Stimulated activated CD4-positive, alpha-beta T cell treated with anti-CD3 and anti-CD28 coated beads, TNF-alpha, amount 100 ng/mL, for 24 hours (primary cell): ENCODE results near the gene MARK4.
A peak's percentile ranks its signal among the peaks of the same experiment; 100 is the strongest.

Experiments used
- DNase-seq, 3 experiments: peaks; one replicate each; pipeline ENCODE4 v3.0.0-alpha.2; 2020; ENCODE audit warnings: low read depth in 3 of 3

The MARK4 gene

DNA sequence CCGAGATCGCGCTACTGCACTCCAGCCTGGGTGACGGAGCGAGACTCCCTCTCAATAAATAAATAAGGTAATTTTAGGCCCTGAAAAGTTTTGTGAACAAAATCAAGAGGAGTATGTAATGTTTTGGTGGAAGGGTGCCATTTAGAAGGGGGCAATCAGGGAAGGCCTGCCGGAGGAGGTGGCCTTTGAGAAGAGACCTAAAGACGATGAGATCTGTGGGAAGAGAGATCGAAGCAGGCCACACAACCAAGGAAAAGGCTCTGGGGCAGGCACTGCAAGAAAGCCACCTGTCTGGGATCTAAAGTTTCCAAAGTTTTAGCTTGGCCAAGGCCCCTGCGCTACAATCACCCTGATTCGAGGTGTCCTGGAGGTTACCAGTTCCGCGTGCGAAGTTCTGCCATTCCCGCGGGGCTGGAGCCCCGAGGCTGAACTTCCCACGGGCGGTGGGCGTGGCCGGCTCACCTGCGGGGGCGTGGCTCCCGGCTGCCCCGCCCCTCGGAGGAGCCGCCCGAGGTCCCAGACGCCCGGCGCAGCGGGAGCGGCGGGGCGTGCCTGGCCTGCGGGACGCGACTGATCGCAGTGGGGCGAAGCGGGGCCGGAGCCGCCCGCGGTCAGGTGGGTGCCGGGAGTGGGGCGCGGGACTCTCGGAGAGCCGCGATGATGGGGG is 89.3 kb downstream of the MARK4 start, which contains the start of gene KLC3:
TSS of gene KLC3 (plus strand) at position 519 of the 667 bp plus-strand sequence. CDS start 4,792 bp downstream, outside the sequence.
- DNase-seq, result peak in 1 of 3 experiments; percentile 27

DNA sequence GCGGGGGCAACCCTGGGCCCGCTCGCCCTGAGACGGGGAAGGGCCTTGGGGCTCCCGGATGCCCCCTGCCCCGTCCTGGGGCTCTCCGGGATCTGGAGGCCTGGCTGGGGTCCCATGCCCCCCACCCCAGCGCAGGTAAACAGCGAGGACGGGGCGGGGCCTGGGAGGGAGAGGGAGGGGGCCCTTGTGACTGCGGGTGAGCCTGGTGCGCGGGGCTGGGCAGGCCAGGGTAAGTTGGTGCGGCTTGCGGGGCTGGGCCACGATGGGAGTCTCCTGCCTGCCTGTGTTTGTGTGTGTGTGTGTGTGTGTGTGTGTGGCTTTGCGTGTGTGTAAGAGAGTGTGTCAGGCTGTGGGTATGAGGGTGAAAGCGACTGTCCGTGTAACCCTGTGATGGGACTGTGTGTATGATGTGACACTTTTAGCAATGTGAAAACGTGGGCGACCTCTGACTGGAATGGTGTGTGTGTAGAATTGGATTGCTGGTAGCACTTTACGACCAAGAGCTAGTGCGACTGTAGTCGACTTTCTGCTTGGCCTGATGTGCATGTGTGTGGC is 89.9 kb downstream of the MARK4 start:
- DNase-seq, result no peak

DNA sequence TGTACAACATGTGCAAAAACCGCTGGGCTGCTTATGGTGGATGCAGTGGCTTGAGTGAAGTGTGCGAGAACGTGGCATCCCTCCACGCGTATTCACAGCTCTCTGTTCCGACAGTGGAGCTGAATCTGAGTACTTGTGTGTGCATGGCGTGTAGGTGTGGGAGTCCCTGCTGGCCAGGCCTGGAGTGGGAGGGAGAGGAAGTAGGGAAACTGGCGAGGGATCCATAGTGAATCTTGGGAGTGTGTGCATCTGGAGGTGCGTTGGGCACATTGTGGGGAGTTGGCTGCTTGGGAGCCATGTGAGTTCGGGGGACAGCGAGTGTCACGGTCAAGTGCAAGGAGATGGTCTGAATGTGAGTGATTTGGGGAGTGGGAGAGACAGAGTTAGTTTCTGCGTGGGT is 91.8 kb downstream of the MARK4 start:
- no peak for DNase-seq

DNA sequence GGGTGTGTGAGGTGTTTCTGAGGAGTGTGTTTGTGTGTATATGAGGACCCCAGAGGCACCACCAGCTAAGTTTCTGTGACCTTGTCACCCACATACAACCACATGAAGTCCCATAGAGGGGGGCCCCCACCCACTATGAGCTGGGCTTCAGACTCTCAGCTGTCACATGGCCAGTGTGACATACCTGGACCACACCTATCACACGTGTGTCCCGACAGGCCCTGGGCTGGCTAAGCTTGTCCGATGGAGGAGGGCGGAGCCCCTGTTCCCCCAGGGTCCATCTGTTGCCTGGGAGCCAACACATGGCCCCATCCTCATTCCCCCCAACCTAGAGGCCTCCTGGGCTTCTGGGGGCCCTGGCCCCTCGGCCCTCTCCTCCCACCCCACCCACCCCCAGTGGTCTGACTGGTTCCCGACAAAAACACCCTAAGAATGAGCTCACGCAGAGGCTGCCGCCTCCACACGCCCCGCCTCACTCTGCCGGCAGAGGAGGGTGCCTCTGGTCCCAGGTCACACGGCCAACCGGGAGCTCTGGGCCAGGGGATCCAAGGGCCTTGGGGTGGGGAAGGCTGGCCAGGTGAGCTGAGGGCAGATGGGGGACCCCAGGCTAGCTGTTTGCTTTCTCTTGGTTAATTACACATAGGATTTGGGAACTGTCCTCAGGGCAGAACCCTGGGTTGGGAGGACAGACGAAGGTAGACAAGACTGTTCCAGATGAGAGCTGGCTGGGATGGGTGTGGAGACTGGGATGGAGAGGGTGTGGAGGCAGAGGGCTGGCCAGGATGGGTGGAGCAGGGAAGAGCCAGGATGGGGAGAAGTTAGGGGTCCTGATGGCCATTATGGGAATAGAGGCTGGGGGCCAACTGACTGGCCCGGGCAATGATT is 93.8 kb downstream of the MARK4 start:
- no peak for DNase-seq

DNA sequence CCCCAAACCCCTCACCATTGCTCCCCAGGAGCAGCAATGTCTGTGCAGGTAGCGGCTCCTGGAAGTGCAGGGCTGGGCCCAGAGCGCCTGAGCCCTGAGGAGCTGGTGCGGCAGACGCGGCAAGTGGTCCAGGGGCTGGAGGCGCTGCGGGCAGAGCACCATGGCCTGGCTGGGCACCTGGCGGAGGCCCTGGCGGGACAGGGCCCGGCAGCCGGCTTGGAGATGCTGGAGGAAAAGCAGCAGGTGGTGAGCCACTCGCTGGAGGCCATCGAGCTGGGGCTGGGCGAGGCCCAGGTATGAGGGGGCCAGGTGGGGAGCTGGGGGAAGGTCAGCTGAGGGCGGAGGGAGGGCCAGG is 94.4 kb downstream of the MARK4 start:
- DNase-seq, result no peak

DNA sequence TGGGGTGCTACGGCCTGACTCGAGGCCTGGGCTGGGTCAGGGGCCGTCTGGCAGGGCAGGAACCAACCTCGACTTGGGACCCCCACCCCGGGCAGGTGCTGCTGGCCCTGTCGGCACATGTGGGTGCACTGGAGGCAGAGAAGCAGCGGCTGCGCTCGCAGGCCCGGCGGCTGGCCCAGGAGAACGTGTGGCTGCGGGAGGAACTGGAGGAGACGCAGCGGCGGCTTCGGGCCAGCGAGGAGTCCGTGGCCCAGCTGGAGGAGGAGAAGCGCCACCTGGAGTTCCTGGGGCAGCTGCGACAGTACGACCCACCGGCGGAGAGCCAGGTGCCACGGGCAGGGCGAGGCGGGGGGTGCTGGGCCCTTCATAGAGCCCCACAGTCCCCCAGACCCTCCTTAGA is 95.4 kb downstream of the MARK4 start:
- no peak for DNase-seq

DNA sequence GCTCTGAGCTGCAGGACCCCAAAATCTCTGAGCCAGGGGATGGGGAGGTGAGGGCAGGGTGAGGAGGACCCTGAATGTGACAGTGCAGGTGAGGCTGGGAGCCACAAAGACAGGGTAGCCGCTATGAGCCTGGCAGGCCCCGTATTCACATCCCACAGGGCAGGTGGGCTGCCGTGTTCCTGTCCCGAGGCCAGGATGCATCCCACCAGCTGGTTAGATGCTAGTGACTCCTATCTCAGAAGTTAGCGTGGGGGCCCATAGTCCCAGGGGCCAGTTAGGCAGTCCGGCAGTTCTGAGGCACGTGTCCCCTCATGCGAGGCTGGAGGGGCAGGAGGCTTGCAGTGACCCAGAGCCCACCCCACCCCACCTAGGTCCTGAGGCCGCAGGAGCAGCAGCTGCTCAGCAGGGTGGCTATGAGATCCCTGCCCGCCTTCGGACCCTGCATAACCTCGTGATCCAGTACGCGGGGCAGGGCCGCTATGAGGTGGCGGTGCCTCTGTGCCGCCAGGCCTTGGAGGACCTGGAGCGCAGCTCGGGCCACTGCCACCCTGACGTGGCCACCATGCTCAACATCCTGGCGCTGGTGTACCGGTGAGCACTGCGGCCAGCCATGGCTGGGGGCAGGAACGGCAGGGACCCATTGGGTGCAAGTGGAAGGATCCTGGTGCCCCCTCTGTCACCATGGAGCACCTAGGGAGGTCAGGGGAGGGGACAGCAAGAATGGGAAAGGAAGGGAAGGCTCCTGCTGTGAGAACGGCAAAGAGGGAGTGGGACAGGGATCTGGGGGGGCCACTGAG is 96.7 kb downstream of the MARK4 start:
- DNase-seq, result no peak

DNA sequence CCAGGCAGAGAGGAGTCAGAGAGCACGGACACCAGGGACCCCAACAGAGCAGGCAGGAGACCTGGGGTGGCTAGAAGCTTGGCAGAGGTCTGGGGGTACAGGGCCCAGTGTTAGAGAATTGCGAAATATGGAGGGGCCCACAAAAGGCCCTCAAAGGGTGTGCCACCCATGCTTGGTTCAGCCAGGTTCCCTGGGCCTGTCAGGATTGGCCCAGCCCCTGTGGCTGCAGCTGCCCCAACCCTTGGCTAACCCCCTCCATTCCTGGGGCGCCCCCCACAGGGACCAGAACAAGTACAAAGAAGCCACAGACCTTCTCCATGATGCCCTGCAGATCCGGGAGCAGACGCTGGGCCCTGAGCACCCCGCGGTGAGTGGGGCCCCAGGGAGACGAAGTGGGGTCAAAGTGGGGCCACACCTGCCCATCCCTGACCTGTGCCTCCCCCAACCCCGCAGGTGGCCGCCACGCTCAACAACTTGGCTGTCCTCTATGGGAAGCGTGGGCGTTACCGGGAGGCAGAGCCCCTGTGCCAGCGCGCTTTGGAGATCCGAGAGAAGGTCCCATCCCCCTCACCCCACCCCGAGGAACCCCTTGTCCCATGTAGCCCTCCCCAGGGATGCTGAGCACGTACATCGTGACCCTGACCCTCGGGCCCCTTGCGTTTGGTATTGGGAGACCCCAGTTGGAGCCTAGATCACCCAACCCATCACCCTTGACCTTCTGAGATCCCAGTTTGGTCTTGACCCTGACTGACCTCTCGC is 97.5 kb downstream of the MARK4 start:
- DNase-seq, result no peak

DNA sequence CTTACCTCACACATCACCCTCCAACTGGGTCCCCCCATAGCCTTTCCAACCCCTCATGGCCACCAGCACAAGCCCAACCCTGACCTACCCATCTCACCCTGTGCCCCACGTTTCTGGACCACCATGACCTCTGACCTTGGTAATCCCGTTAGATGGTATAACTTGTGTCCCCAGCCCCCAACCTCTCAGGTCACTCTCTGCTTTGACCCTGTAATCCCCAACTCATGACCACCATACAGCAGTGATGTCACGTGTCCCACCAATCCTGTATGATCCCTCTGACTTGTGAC is 98.0 kb downstream of the MARK4 start:
- DNase-seq, result no peak

DNA sequence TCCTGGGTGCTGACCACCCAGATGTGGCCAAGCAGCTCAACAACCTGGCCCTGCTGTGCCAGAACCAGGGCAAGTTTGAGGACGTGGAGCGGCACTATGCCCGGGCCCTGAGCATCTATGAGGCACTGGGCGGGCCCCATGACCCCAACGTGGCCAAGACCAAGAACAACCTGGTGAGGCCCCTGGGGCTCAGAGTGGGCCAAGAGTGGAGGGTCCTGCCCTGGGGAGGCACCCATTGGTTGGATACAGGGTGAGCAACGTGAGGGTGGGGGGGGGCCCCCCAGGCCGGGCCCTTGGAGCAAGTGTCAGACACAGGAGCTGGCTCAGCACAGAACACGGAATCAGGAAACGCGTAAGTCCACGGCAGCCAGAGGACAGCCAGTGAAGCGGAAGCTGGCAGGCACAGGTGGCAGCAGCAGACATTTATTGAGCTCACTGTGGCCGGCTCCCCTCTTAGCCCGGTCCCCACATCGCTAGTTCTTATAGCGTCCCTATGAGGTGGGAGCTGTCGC is 98.4 kb downstream of the MARK4 start:
- no peak for DNase-seq

DNA sequence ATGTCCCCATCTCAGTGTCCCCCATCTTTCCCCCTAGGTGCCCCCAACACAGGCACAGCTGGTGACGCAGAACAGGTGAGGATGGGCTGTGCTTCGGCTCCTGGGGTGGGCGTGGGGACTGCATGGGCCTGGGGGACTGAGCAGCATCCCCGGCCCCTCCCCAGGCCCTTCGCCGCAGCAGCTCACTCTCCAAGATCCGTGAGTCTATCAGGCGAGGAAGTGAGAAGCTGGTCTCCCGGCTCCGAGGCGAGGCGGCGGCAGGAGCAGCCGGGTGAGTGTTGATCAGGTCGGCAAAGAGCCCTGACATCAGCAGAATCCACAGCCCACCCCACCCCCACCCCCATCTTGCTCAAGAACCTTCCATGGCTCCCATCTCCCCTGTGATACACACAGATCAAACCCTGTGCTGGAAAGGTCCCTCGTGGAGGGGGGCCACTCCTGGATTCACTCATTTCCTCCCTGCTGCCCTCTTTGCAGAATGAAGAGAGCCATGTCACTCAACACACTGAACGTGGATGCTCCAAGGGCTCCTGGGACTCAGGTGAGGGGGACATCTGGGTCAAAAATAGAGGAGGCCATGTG is 99.5 kb downstream of the MARK4 start:
- no peak for DNase-seq

DNA sequence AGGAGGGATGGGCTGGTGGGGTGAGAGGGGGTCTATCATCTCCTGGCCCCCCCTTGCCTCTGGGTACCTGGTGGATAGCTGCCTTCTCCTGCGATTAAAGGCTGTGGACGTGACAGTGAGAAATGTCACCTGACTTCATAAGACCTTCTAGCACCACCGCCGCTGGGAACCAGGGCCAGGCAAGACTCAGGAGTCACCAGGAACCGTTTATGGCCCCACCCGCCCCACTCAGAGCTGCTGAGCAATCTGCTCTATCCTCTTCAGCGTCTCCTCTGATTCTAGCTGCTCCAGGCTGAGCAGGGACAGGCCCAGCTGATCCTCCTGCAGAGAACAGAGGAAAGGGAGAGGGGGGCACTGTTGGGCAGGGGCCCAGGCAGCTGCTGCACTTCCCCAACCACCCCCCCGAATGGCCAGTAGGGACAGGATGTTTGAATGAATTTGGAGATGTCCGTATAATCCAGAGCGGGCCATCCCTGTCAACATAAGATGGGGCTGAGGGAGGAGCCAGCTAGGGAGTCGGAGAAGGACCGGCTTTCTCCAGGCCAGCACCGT is 100.4 kb downstream of the MARK4 start:
- DNase-seq, result no peak

DNA sequence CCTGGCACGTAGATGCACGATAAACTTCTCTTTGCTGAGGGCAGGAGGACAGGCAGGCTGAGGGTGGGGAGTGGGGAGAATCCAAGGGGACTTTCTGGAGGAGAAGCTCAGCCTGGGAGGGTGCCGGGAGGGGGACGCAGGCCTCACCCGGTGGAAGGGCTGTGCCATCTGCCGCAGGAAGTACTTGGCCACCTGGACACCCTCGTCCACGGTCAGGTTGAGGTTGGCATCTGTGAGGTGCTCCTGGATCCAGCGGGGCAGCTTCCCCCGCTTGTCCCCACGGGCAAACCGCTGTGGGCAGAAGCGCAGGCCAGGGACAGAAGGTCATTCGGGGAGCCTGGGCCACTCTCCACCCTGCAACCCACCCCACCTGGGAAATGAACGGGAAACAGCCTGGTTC is 101.0 kb downstream of the MARK4 start:
- DNase-seq, result no peak

DNA sequence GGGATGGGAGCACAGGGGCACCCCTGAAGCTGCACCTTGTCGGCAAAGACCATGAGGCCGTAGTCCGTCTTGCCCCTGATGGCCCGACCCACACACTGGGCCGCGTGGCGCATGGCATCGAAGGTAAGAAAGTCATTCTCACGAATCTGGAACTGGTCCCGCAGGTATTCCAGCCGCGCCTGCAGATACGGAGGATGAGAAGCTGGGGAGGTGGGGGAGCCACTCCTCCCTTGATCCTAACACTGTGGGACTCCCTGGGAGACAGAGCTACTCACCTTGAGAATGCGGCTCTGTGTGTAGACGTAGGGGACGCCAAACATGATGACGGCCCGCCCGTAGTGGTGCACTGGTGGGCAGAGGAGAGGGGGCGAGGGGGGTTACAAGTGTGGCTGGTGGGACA is 101.4 kb downstream of the MARK4 start:
- no peak for DNase-seq

DNA sequence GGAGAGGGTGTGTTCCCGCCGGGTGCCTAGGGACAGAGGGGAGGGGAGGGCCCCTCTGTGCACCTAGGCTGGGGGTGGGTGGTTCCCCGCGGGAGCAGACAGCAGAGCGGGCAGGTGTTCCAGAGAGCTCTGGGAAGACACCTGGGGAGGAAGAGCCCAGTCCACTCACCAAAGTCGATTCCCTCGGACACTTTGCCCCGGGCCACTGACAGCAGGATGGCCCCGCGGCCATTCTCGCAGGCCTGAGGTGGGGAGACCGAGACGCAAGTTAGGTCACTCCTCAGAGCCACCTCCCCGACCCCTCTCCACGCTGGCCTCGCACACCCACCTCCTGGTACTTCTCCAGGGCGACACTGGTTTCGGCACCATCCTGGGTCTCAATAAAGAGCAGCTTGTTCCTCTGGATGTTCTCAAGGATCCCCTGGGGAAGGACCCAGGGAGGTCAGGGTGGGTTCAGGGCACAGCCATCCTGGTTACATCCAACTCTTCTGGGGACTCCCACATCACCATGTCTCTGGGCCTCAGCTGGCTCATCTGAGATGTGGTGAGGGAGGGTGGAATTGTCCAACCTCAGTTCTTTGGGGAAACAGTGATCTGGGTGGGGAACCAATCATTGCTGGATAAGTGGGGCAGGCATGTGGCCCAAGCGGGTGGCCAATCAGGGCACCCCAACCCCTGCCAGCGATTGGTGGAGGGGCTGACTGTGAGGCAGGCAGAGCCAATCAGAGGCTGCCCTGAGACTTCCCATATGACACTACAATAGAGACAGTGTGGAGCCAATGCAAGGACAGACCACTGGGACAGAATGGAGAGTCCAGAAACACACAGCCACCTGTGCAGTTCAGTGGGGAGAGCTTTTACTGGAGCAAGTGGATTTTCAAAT is 102.1 kb downstream of the MARK4 start:
- no peak for DNase-seq

DNA sequence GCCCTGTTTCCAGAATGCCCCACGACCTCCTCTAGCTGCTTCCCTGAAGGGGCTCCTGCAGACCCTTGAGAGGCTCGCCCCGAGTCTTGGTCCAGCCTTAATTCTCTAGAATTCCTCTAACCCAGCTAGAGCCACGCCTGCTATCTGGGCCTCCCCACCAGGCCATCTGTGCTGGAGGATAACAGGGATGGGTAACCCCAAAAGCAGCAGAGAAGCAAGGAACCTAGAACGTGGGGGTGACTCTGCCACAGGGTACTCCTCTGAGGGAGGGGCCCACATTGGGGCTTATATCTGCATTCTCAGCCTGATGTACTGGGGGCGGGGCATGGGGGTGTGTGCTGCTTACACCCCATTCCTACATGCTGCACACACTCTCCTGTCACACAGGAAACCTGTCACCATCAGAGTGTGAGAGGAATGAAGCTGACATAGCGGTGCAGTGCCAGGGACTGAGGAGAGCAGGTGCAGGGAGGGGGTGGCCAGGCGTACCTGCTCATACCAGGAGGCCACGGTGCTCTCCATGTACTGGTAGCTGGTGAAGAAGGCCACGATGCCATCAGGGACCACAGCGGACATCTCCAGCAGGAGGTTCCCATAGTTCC is 103.3 kb downstream of the MARK4 start:
- no peak for DNase-seq
